Loucy (cell line): ENCODE data around the gene NKX1-2.

Experiments used
- H2AFZ ChIP-seq: fragments of 200-600 bp; sonication (generic); 2 replicates; pipeline ENCODE4 v1.6.0; 2016; ENCODE audit warnings: antibody characterized with exemption, mild to moderate bottlenecking, low read length, moderate library complexity
- H3F3A ChIP-seq: fragments of 200-600 bp; 2 replicates; pipeline ENCODE4 v1.6.0; 2016; ENCODE audit warnings: antibody characterized with exemption, low read depth, mild to moderate bottlenecking
- H3K27me3 ChIP-seq: fragments of 200-600 bp; sonication (generic); 2 replicates; pipeline ENCODE4 v1.6.1; 2014; ENCODE audit warnings: low read length, mild to moderate bottlenecking; ENCODE audit not compliant: insufficient read depth, poor library complexity, severe bottlenecking
- H3K36me3 ChIP-seq: fragments of 200-600 bp; sonication (generic); 2 replicates; pipeline ENCODE4 v1.6.1; 2016; ENCODE audit warnings: low read length; ENCODE audit not compliant: insufficient read depth
- H3K4me1 ChIP-seq: fragments of 200-600 bp; sonication (generic); 2 replicates; pipeline ENCODE4 v1.5.1; 2014; ENCODE audit warnings: low read length, mild to moderate bottlenecking; ENCODE audit not compliant: insufficient read depth, poor library complexity, severe bottlenecking
- H3K4me2 ChIP-seq: fragments of 200-600 bp; sonication (generic); 2 replicates; pipeline ENCODE4 v1.6.0; 2014; ENCODE audit warnings: antibody characterized with exemption, low read length, low read depth, mild to moderate bottlenecking; ENCODE audit not compliant: poor library complexity, severe bottlenecking
- H3K4me3 ChIP-seq: fragments of 200-600 bp; sonication (generic); 2 replicates; pipeline ENCODE4 v1.5.1; 2014; ENCODE audit warnings: low read length, mild to moderate bottlenecking, mixed read lengths; ENCODE audit not compliant: poor library complexity, severe bottlenecking
- H3K79me2 ChIP-seq: fragments of 200-600 bp; sonication (generic); 2 replicates; pipeline ENCODE4 v1.6.1; 2014; ENCODE audit warnings: low read length; ENCODE audit not compliant: insufficient read depth
- H3K9ac ChIP-seq: fragments of 200-600 bp; sonication (generic); 2 replicates; pipeline ENCODE4 v1.6.0; 2014; ENCODE audit warnings: mild to moderate bottlenecking, low read depth, low read length, moderate library complexity; ENCODE audit not compliant: poor library complexity, severe bottlenecking
- H3K9me2 ChIP-seq: fragments of 200-600 bp; sonication (generic); replicated peaks from 2 replicates; pipeline ENCODE4 v1.6.1; 2016; ENCODE audit warnings: low read depth, low read length, mixed read lengths
- H3K9me3 ChIP-seq: fragments of 200-600 bp; sonication (generic); 2 replicates; pipeline ENCODE4 v1.6.1; 2014; ENCODE audit warnings: mild to moderate bottlenecking, antibody characterized with exemption, low read length, low read depth; ENCODE audit not compliant: insufficient read depth
- H4K20me1 ChIP-seq: fragments of 200-600 bp; sonication (generic); 2 replicates; pipeline ENCODE4 v1.6.0; 2014; ENCODE audit warnings: antibody characterized with exemption, low read length, mild to moderate bottlenecking; ENCODE audit not compliant: insufficient read depth, poor library complexity, severe bottlenecking
- CTCF ChIP-seq: fragments of 200-600 bp; sonication (generic); conservative IDR thresholded peaks from 2 replicates; pipeline ENCODE4 v1.5.1; 2014; ENCODE audit warnings: mild to moderate bottlenecking, antibody characterized with exemption, low read length
- EZH2phosphoT487 ChIP-seq: fragments of 200-600 bp; IDR thresholded peaks from 2 replicates; pipeline ENCODE4 v1.6.1; 2018; ENCODE audit warnings: antibody characterized with exemption, mild to moderate bottlenecking, moderate library complexity, borderline replicate concordance

NKX1-2 gene

GRCh38 chr10:124484661-124485060 lies 34.8 kb upstream of the NKX1-2 start:
- H3K4me1 ChIP-seq = no peaks in the 10 kb centered on the region
- H3K79me2 ChIP-seq = no peaks in the 10 kb centered on the region
- H2AFZ ChIP-seq = no peak overlapping the region
- H3K4me3 ChIP-seq = no peak overlapping the region
- no peaks in the 10 kb centered on the region for H3K27me3 ChIP-seq
- no peak overlapping the region for H3K9ac ChIP-seq
- no peaks in the 10 kb centered on the region for H3K36me3 ChIP-seq
- TF ChIP-seq CTCF (no peak), EZH2phosphoT487 (no peak)
- H3K4me2 ChIP-seq = no peak overlapping the region
- H3F3A ChIP-seq = no peaks in the 10 kb centered on the region
- H3K9me3 ChIP-seq = peaks cover 6% of the 10 kb centered on the region; the same call in 1 of the 2 replicates
- H4K20me1 ChIP-seq = no peaks in the 10 kb centered on the region
- no peaks in the 10 kb centered on the region for H3K9me2 ChIP-seq

DNA sequence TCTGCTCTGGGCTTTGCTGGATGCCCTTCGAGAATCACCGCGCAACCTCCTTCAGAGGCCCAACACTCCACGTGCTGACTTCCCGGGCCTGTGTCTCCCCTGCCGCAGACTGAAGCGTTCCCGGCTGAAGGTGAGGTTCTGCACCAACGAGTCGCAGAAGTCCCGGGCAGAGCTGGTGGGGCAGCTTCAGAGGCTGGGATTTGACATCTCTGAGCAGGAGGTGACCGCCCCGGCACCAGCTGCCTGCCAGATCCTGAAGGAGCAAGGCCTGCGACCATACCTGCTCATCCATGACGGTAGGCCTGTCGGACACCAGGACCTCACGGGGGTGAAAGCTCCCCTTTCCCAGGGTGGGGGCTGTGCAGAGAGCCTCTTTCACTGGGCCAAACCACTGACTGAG lies 34.2 kb upstream of the NKX1-2 start:
- no peak overlapping the region for H3K4me3 ChIP-seq
- H3K9ac ChIP-seq = no peak overlapping the region
- no peak overlapping the region for H3K4me2 ChIP-seq
- no peaks in the 10 kb centered on the region for H3K4me1 ChIP-seq
- no peaks in the 10 kb centered on the region for H4K20me1 ChIP-seq
- H3K36me3 ChIP-seq = no peaks in the 10 kb centered on the region
- peaks cover 6% of the 10 kb centered on the region; the same call in 1 of the 2 replicates for H3K9me3 ChIP-seq
- no peaks in the 10 kb centered on the region for H3K79me2 ChIP-seq
- H2AFZ ChIP-seq = no peak overlapping the region
- TF ChIP-seq CTCF (no peak), EZH2phosphoT487 (no peak)
- no peaks in the 10 kb centered on the region for H3K9me2 ChIP-seq
- H3K27me3 ChIP-seq = no peaks in the 10 kb centered on the region
- H3F3A ChIP-seq = no peaks in the 10 kb centered on the region

GRCh38 chr10:124482876-124483275 lies 33.0 kb upstream of the NKX1-2 start:
- Histone ChIP-seq H3K4me2 (no peak overlapping the region), H3K4me1 (no peaks in the 10 kb centered on the region), H2AFZ (no peak overlapping the region), H3K9me3 (peaks cover 6% of the 10 kb centered on the region; the same call in 1 of the 2 replicates), H3K9me2 (no peaks in the 10 kb centered on the region), H3K36me3 (no peaks in the 10 kb centered on the region), H3K4me3 (no peak overlapping the region), H3F3A (no peaks in the 10 kb centered on the region), H3K9ac (no peak overlapping the region), H3K27me3 (no peaks in the 10 kb centered on the region), H4K20me1 (no peaks in the 10 kb centered on the region), H3K79me2 (no peaks in the 10 kb centered on the region)
- TF ChIP-seq EZH2phosphoT487 (no peak), CTCF (no peak)
